Prostate gland (tissue), 2 donors: ENCODE results near the gene SH3BGRL3. TPM values are rescaled to one million over a fixed set of nuclear protein-coding genes. Genes with fewer than 3 reads are reported as not detected.

Experiments
- DNase-seq: peaks from one replicate; pipeline ENCODE4 v3.0.0-alpha.2; 2019; ENCODE audit warnings: low spot score
- H3K27ac ChIP-seq, 2 donors: fragments of 200-600 bp; sonication (generic); 2 replicates each; pipeline ENCODE4 v1.5.1; 2017 to 2019
- H3K27me3 ChIP-seq: fragments of 200-600 bp; sonication (generic); replicated peaks from 2 replicates; pipeline ENCODE4 v1.5.1; 2019; ENCODE audit not compliant: insufficient read depth
- H3K36me3 ChIP-seq, 2 donors: fragments of 200-600 bp; sonication (generic); 1 replicate in 1 of 2; 2 replicates in 1 of 2; pipeline versions ENCODE4 v1.5.1 to v1.8.1; 2017 to 2019
- H3K4me1 ChIP-seq: fragments of 200-600 bp; sonication (generic); replicated peaks from 2 replicates; pipeline ENCODE4 v1.5.1; 2019
- H3K4me3 ChIP-seq, 2 donors: fragments of 200-600 bp; sonication (generic); 2 replicates each; pipeline ENCODE4 v1.5.1; 2017 to 2019
- H3K9me3 ChIP-seq: fragments of 200-600 bp; sonication (generic); 2 replicates; pipeline ENCODE4 v1.5.1; 2017
- CTCF ChIP-seq, 4 experiments: fragments of 200-600 bp in 2 of 4; fragments of 450-650 bp in 2 of 4; sonication (generic) in 2 of 4; IDR thresholded peaks; 1 replicate in 3 of 4; 2 replicates in 1 of 4; pipeline ENCODE4 v1.5.1; 2016 to 2019; ENCODE audit warnings: antibody characterized with exemption in 4 of 4, mild to moderate bottlenecking in 2 of 4, moderate library complexity in 2 of 4
- POLR2A ChIP-seq: fragments of 450-650 bp; IDR thresholded peaks from one replicate; pipeline ENCODE4 v1.6.1; 2016; ENCODE audit warnings: antibody characterized with exemption, mild to moderate bottlenecking
- POLR2AphosphoS5 ChIP-seq: sonication (generic); formaldehyde crosslinking; IDR thresholded peaks from one replicate; pipeline ENCODE4 v1.6.1; 2017; ENCODE audit warnings: antibody characterized with exemption
- WGBS: methylation state at CpG from one replicate; pipeline ENCODE4 v1.1.5; 2018; 5-methylcytosine and 5-hydroxymethylcytosine counted together
- intact Hi-C: fragments of 100-400 bp; cut with DNase I; formaldehyde crosslinking; loops from one replicate; pipeline ENCODE4 v1.14.2; 2022
- total RNA-seq, 2 donors: library from RNA; depleted of rRNA; stranded (reverse); fragments of >200 nt; gene quantifications; one replicate each; pipeline ENCODE4 v1.1.0, GENCODE V29; 2016

Gene SH3BGRL3
- total RNA-seq, 2 donors from 2014 or later: 37.4 to 55.3 TPM

GRCh38 chr1:26286064-26286416 lies 6.2 kb downstream of the SH3BGRL3 start:
- no peak for DNase-seq
- H3K27me3 ChIP-seq: no peaks in the 10 kb centered on the region
- no peak overlapping the region for H3K4me3 ChIP-seq
- H3K9me3 ChIP-seq: no peaks in the 10 kb centered on the region
- 82% methylated on average over 2 of the region's 2 CpGs for WGBS
- intact Hi-C loops: no loop called here
- no peak overlapping the region for H3K27ac ChIP-seq
- H3K36me3 ChIP-seq: no peaks in the 10 kb centered on the region
- TF ChIP-seq POLR2AphosphoS5 (no peak), POLR2A (no peak), CTCF (IDR thresholded peaks at IDR 0.05) (no peak)
- peaks cover 6% of the 10 kb centered on the region for H3K4me1 ChIP-seq

GRCh38 chr1:26287033-26287711 lies 7.3 kb downstream of the SH3BGRL3 start:
- Histone ChIP-seq H3K4me3 (no peak overlapping the region), H3K36me3 (no peaks in the 10 kb centered on the region), H3K27ac (no peak overlapping the region), H3K4me1 (no peaks in the 10 kb centered on the region), H3K27me3 (no peaks in the 10 kb centered on the region), H3K9me3 (no peaks in the 10 kb centered on the region)
- intact Hi-C loops: no loop called here
- no peak for DNase-seq
- TF ChIP-seq POLR2AphosphoS5 (no peak), POLR2A (no peak), CTCF (IDR thresholded peaks at IDR 0.05) (no peak)
- 72% methylated on average over 8 of the region's 8 CpGs for WGBS

- intact Hi-C loops: no loop called here
- no peak for DNase-seq
- Histone ChIP-seq H3K4me1 (no peaks in the 10 kb centered on the region), H3K4me3 (no peak overlapping the region), H3K27me3 (no peaks in the 10 kb centered on the region), H3K9me3 (no peaks in the 10 kb centered on the region), H3K27ac (no peak overlapping the region), H3K36me3 (no peaks in the 10 kb centered on the region)
- no peak for TF ChIP-seq POLR2A
- 91% methylated on average over 5 of the region's 5 CpGs for WGBS
These were observed 7.9 kb downstream of the SH3BGRL3 start for GRCh38 chr1:26287811-26288210.

GRCh38 chr1:26288311-26288941 lies 8.5 kb downstream of the SH3BGRL3 start:
- no peaks in the 10 kb centered on the region for H3K9me3 ChIP-seq
- 53% methylated on average over 5 of the region's 5 CpGs for WGBS
- TF ChIP-seq POLR2AphosphoS5: no peak
- TF ChIP-seq CTCF (IDR thresholded peaks at IDR 0.05): no peak
- no peak for TF ChIP-seq POLR2A
- H3K4me1 ChIP-seq: no peaks in the 10 kb centered on the region
- intact Hi-C loops: no loop called here
- H3K36me3 ChIP-seq: no peaks in the 10 kb centered on the region
- no peak overlapping the region for H3K27ac ChIP-seq
- no peaks in the 10 kb centered on the region for H3K27me3 ChIP-seq
- DNase-seq: no peak
- no peak overlapping the region for H3K4me3 ChIP-seq

- TF ChIP-seq POLR2A: no peak
- TF ChIP-seq CTCF (IDR thresholded peaks at IDR 0.05): no peak
- no peak for TF ChIP-seq POLR2AphosphoS5
- H3K36me3 ChIP-seq: no peaks in the 10 kb centered on the region
- DNase-seq: no peak
- 83% methylated on average over 20 of the region's 21 CpGs for WGBS
- H3K27ac ChIP-seq: no peak overlapping the region
- no peaks in the 10 kb centered on the region for H3K27me3 ChIP-seq
- intact Hi-C loops: no loop called here
- H3K4me3 ChIP-seq: no peak overlapping the region
- H3K9me3 ChIP-seq: no peaks in the 10 kb centered on the region
- no peaks in the 10 kb centered on the region for H3K4me1 ChIP-seq
These were observed 9.5 kb downstream of the SH3BGRL3 start for GRCh38 chr1:26289158-26290059.
